RWPE2 (cell line): ENCODE measurements around the gene AEBP1.

Experiments used
- ATAC-seq: fragments of 200-7000 bp; cut with Tn5 transposase; 3 replicates; pipeline ENCODE4 v1.9.1; 2021; ENCODE audit warnings: low read depth
- DNase-seq: peaks from one replicate; pipeline ENCODE4 v3.0.0-alpha.2; 2020; ENCODE audit warnings: low spot score
- H3K27ac ChIP-seq: fragments of 450-650 bp; 2 replicates; pipeline ENCODE4 v1.5.1; 2017; ENCODE audit warnings: mild to moderate bottlenecking; ENCODE audit not compliant: poor library complexity, severe bottlenecking
- H3K27me3 ChIP-seq: fragments of 250-450 bp; sonication (Bioruptor Pico); 2 replicates; pipeline ENCODE4 v1.5.1; 2021; ENCODE audit warnings: mild to moderate bottlenecking, moderate library complexity; ENCODE audit not compliant: insufficient read depth, poor library complexity, severe bottlenecking
- H3K36me3 ChIP-seq: fragments of 250-450 bp; sonication (Bioruptor Pico); 2 replicates; pipeline ENCODE4 v1.5.1; 2020; ENCODE audit warnings: low read depth, mild to moderate bottlenecking, moderate library complexity
- H3K4me1 ChIP-seq: fragments of 250-450 bp; sonication (Bioruptor Pico); 2 replicates; pipeline ENCODE4 v1.5.1; 2021; ENCODE audit warnings: mild to moderate bottlenecking, moderate library complexity; ENCODE audit not compliant: insufficient read depth, poor library complexity, severe bottlenecking
- H3K4me3 ChIP-seq: fragments of 250-450 bp; sonication (Bioruptor Pico); 2 replicates; pipeline ENCODE4 v1.5.1; 2021; ENCODE audit warnings: mild to moderate bottlenecking, moderate library complexity; ENCODE audit not compliant: severe bottlenecking
- H3K9me3 ChIP-seq: fragments of 250-450 bp; sonication (Bioruptor Pico); 2 replicates; pipeline ENCODE4 v1.5.1; 2021; ENCODE audit warnings: mild to moderate bottlenecking, moderate library complexity; ENCODE audit not compliant: severe bottlenecking
- TF ChIP-seq, protein P1 (sequence below): fragments of 450-650 bp; IDR thresholded peaks from one replicate; pipeline ENCODE4 v1.5.1; 2017; ENCODE audit warnings: mild to moderate bottlenecking, moderate library complexity; ENCODE audit not compliant: poor library complexity, severe bottlenecking

Gene AEBP1

GRCh38 chr7:44066494-44067063, 37.6 kb upstream of the AEBP1 start:
- ATAC-seq (peak; percentile 0; the same call in 1 of the 3 replicates), DNase-seq (peak; percentile 45)
- H3K27ac ChIP-seq, result no peak overlapping the region
- TF ChIP-seq, protein P1, sequence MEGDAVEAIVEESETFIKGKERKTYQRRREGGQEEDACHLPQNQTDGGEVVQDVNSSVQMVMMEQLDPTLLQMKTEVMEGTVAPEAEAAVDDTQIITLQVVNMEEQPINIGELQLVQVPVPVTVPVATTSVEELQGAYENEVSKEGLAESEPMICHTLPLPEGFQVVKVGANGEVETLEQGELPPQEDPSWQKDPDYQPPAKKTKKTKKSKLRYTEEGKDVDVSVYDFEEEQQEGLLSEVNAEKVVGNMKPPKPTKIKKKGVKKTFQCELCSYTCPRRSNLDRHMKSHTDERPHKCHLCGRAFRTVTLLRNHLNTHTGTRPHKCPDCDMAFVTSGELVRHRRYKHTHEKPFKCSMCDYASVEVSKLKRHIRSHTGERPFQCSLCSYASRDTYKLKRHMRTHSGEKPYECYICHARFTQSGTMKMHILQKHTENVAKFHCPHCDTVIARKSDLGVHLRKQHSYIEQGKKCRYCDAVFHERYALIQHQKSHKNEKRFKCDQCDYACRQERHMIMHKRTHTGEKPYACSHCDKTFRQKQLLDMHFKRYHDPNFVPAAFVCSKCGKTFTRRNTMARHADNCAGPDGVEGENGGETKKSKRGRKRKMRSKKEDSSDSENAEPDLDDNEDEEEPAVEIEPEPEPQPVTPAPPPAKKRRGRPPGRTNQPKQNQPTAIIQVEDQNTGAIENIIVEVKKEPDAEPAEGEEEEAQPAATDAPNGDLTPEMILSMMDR, result no peak
- H3K36me3 ChIP-seq, result no peaks in the 10 kb centered on the region
- no peak overlapping the region for H3K4me3 ChIP-seq
- H3K4me1 ChIP-seq, result peaks cover 15% of the 10 kb centered on the region
- no peaks in the 10 kb centered on the region for H3K9me3 ChIP-seq
- no peaks in the 10 kb centered on the region for H3K27me3 ChIP-seq

DNA sequence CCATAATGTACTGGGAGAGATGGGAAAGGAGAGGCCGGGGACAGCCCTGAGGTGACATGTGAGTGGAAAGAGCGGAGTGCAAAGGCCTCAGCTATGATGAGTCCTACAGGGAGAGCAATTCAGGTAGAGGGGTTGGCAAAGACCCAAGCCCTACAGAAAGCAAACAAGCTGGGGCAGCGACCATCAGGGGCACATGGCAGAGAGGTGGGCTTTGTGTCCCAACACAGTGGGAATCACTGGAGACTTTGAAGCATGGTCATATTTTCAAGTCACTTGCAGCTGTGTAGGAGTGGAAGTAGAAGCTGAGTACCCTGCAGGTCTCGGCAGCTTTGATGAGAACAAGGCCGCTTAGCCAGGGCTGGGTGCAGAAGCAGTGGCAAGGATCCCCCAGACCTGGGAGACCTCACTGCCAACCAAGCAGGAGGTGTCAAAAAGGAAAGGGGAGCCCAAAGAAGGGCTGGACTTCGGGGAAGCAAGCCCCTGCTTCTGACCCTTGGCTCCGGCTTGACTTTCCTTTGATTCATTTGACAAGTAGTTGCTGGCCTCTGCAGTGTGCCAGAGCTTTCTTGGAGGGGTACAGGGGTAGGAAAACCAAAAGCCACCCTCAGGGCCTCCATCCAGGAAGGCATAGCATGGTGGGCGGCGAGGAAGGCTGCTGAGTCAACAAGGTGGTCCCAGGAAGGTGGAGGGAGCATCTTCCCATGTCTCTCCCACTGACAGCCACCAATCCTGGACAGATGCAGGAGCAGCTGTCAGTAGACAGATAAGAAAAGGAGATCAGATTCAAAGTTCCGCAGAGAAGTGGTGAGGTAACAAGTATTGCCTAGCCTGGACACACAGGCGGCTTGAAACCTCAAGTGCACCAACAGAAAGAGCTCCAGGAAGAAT, 36.8 kb upstream of the AEBP1 start:
- H3K4me1 ChIP-seq, result peaks cover 22% of the 10 kb centered on the region
- H3K27me3 ChIP-seq, result no peaks in the 10 kb centered on the region
- H3K9me3 ChIP-seq, result no peaks in the 10 kb centered on the region
- DNase-seq (peak; percentile 38), ATAC-seq (no peak)
- H3K36me3 ChIP-seq, result no peaks in the 10 kb centered on the region
- TF ChIP-seq, protein P1, result no peak
- H3K4me3 ChIP-seq, result no peak overlapping the region
- no peak overlapping the region for H3K27ac ChIP-seq

GRCh38 chr7:44068054-44068453, 36.1 kb upstream of the AEBP1 start:
- Histone ChIP-seq H3K9me3 (no peaks in the 10 kb centered on the region), H3K4me3 (no peak overlapping the region), H3K4me1 (peaks cover 30% of the 10 kb centered on the region), H3K27me3 (no peaks in the 10 kb centered on the region), H3K27ac (no peak overlapping the region), H3K36me3 (peaks cover 6% of the 10 kb centered on the region)
- TF ChIP-seq, protein P1, result no peak
- ATAC-seq, result no peak
- DNase-seq, result peak; percentile 30

- Histone ChIP-seq H3K36me3 (peaks cover 23% of the 10 kb centered on the region), H3K4me1 (peaks cover 34% of the 10 kb centered on the region), H3K27me3 (no peaks in the 10 kb centered on the region), H3K27ac (peak overlapping the region; percentile 97), H3K4me3 (no peak overlapping the region), H3K9me3 (no peaks in the 10 kb centered on the region)
- peak; percentile 34 for DNase-seq
- ATAC-seq, result no peak
- TF ChIP-seq, protein P1, result no peak
Measured at GRCh38 chr7:44071726-44072363, 32.3 kb upstream of the AEBP1 start.
